Measurements from ENCODE around the gene ZCCHC24. TPM values are rescaled to one million over a fixed set of nuclear protein-coding genes. Genes with fewer than 3 reads are reported as not detected.

The ZCCHC24 gene
- total and polyA plus RNA-seq, 8 donors: 3.5 to 13.2 (median 7.3) TPM

GRCh38 chr10:79482741-79483140 lies 37.3 kb upstream of the ZCCHC24 start:
- DNase-seq (no peak), ATAC-seq (no peak), FAIRE-seq (no peak)
- no peaks in the 10 kb centered on the region for H3K4me1 ChIP-seq
- H3K36me3 ChIP-seq: no peaks in the 10 kb centered on the region
- H3K27ac ChIP-seq: no peak overlapping the region
- TF ChIP-seq CTCF (IDR thresholded peaks at IDR 0.05): no peak
- H3K9me3 ChIP-seq: no peaks in the 10 kb centered on the region
- 77 to 84% methylated on average over 4 of the region's 4 CpGs for WGBS, 2 donors
- no peak overlapping the region for H3K4me3 ChIP-seq
- H3K27me3 ChIP-seq: no peaks in the 10 kb centered on the region
- intact Hi-C loops (cut with DNase I): loop anchor here in 1 of 3 donors (5.0 kb wide), 1 partner anchor 110 kb away; no protein-coding TSS in a partner anchor

- ATAC-seq: no peak
- Histone ChIP-seq H3K4me1 (no peaks in the 10 kb centered on the region), H3K27me3 (no peaks in the 10 kb centered on the region), H3K36me3 (no peaks in the 10 kb centered on the region), H3K4me3 (no peak overlapping the region), H3K27ac (no peak overlapping the region), H3K9me3 (no peaks in the 10 kb centered on the region)
- 94 to 96% methylated on average over 1 of the region's 1 CpG for WGBS, 2 donors
- no peak for DNase-seq
- TF ChIP-seq CTCF (IDR thresholded peaks at IDR 0.05): no peak
- FAIRE-seq: no peak
- intact Hi-C loops (cut with DNase I): loop anchor here in 1 of 3 donors (5.0 kb wide), 1 partner anchor 110 kb away; no protein-coding TSS in a partner anchor
Observed at GRCh38 chr10:79482304-79482703, 36.9 kb upstream of the ZCCHC24 start.

- H3K27ac ChIP-seq: no peak overlapping the region
- TF ChIP-seq CTCF (IDR thresholded peaks at IDR 0.05): no peak
- FAIRE-seq (no peak), ATAC-seq (no peak), DNase-seq (no peak)
- no peaks in the 10 kb centered on the region for H3K4me1 ChIP-seq
- WGBS, 2 donors: 66 to 73% methylated on average over 3 of the region's 3 CpGs
- H3K36me3 ChIP-seq: no peaks in the 10 kb centered on the region
- no peaks in the 10 kb centered on the region for H3K27me3 ChIP-seq
- H3K4me3 ChIP-seq: no peak overlapping the region
- intact Hi-C loops (cut with DNase I): no loop called here
- no peaks in the 10 kb centered on the region for H3K9me3 ChIP-seq
Observed at GRCh38 chr10:79479283-79479909, 34.0 kb upstream of the ZCCHC24 start.

- intact Hi-C loops (cut with DNase I): no loop called here
- no peak for DNase-seq
Observed at GRCh38 chr10:79477456-79477855, 32.0 kb upstream of the ZCCHC24 start.

More at GRCh38 chr10:79477456-79477855, 32.0 kb upstream of the ZCCHC24 start:
- Histone ChIP-seq H3K27ac (no peak overlapping the region), H3K9me3 (no peaks in the 10 kb centered on the region), H3K36me3 (no peaks in the 10 kb centered on the region), H3K4me3 (no peak overlapping the region), H3K27me3 (no peaks in the 10 kb centered on the region), H3K4me1 (no peaks in the 10 kb centered on the region)
- TF ChIP-seq CTCF (IDR thresholded peaks at IDR 0.05): no peak
- ATAC-seq (no peak), FAIRE-seq (no peak)
- 80 to 83% methylated on average over 7 of the region's 7 CpGs for WGBS, 2 donors

Measured in pancreas (tissue), 10 donors.